Measurements from ENCODE around the gene ADORA2A.

DNA sequence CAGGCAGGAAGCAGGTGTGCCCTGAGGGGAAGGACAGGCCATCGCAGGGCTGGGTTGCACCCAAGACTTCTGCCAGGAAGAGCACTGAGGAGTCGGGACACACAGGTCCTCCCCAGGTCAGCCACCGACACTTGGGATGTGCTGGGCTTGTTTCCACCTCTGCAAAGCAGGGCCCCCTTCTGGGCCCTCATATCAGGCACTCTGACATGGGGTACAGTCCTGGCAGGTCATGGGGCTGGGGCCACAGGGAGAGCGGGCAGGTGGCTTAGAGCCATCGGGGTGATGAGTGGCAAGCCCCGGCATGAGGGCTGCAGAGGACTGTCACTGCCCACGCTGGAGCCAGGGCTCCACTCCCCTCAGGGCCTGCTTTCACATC, 7.9 kb upstream of the ADORA2A start:
- no peak for TF ChIP-seq CTCF (IDR thresholded peaks at IDR 0.05)
- no peak for TF ChIP-seq POLR2A (IDR thresholded peaks at IDR 0.05)
